PC-3 (cell line): ENCODE results near the gene ATP5ME. TPM values are rescaled to one million over a fixed set of nuclear protein-coding genes. Genes with fewer than 3 reads are reported as not detected.
A peak's percentile ranks its signal among the peaks of the same experiment; 100 is the strongest.

Experiments
- ATAC-seq: fragments of 200-7000 bp; cut with Tn5 transposase; 2 replicates; pipeline ENCODE4 v1.9.1; 2020; ENCODE audit warnings: mild to moderate bottlenecking, moderate library complexity
- BruUV-seq: library from RNA; stranded (reverse); fragments of 400-500 nt; replicated peaks from 2 replicates; lab custom pipeline; 2021; lab: Mats Ljungman, UMichigan
- CTCF ChIA-PET: fragments of 300-600 bp; sonication (Branson Sonifier 250); formaldehyde crosslinking; loops from one replicate; lab custom pipeline; 2022; ENCODE audit warnings: antibody characterized with exemption; lab: Charles Lee
- POLR2A ChIA-PET: fragments of 300-600 bp; sonication (Branson Sonifier 250); formaldehyde crosslinking; loops from one replicate; lab custom pipeline; 2022; ENCODE audit warnings: antibody characterized with exemption; ENCODE audit not compliant: unreplicated experiment; lab: Charles Lee
- DNase-seq: peaks from one replicate; pipeline ENCODE4 v3.0.0-alpha.2; 2015
- H2AFZ ChIP-seq: fragments of 300-600 bp; sonication (generic); 2 replicates; pipeline ENCODE4 v1.6.0; 2016; ENCODE audit warnings: antibody characterized with exemption, low read length
- H3F3A ChIP-seq: fragments of 300-600 bp; sonication (generic); one replicate; pipeline ENCODE4 v1.6.0; 2017; ENCODE audit warnings: antibody characterized with exemption, low read length, control low read depth, mild to moderate bottlenecking; ENCODE audit not compliant: unreplicated experiment
- H3K27ac ChIP-seq: fragments of 300-600 bp; sonication (generic); 2 replicates; pipeline ENCODE4 v1.5.1; 2016; ENCODE audit warnings: mild to moderate bottlenecking, low read length
- H3K27me3 ChIP-seq: fragments of 300-600 bp; sonication (generic); 2 replicates; pipeline ENCODE4 v1.6.1; 2016; ENCODE audit warnings: low read length, mixed read lengths
- H3K36me3 ChIP-seq: fragments of 300-600 bp; sonication (generic); 2 replicates; pipeline ENCODE4 v1.6.1; 2016; ENCODE audit warnings: low read depth, mixed run types, low read length, mixed read lengths
- H3K4me1 ChIP-seq: fragments of 300-600 bp; sonication (generic); 2 replicates; pipeline ENCODE4 v1.5.1; 2016; ENCODE audit warnings: low read length; ENCODE audit not compliant: insufficient read depth
- H3K4me2 ChIP-seq: fragments of 300-600 bp; sonication (generic); 2 replicates; pipeline ENCODE4 v1.6.0; 2016; ENCODE audit warnings: low read length
- H3K4me3 ChIP-seq: fragments of 300-600 bp; sonication (generic); 2 replicates; pipeline ENCODE4 v1.5.1; 2016; ENCODE audit warnings: mild to moderate bottlenecking, low read length, mixed read lengths
- H3K79me2 ChIP-seq: fragments of 300-600 bp; sonication (generic); 2 replicates; pipeline ENCODE4 v1.6.1; 2017; ENCODE audit warnings: low read length, mixed read lengths
- H3K9ac ChIP-seq: fragments of 300-600 bp; sonication (generic); 2 replicates; pipeline ENCODE4 v1.6.0; 2016; ENCODE audit warnings: mild to moderate bottlenecking, low read length
- H3K9me2 ChIP-seq: fragments of 300-600 bp; sonication (generic); replicated peaks from 2 replicates; pipeline ENCODE4 v1.6.1; 2016; ENCODE audit warnings: mixed run types, low read length, mixed read lengths
- H3K9me3 ChIP-seq: fragments of 300-600 bp; sonication (generic); 2 replicates; pipeline ENCODE4 v1.6.1; 2016; ENCODE audit warnings: low read length, mixed read lengths
- H4K20me1 ChIP-seq: fragments of 300-600 bp; sonication (generic); 2 replicates; pipeline ENCODE4 v1.6.1; 2016; ENCODE audit warnings: low read length, mixed read lengths
- CTCF ChIP-seq: fragments of 300-600 bp; sonication (generic); conservative IDR thresholded peaks from 2 replicates; pipeline ENCODE4 v1.5.1; 2017; ENCODE audit warnings: antibody characterized with exemption, low read depth, mild to moderate bottlenecking, low read length
- EZH2 ChIP-seq: fragments of 300-600 bp; sonication (generic); IDR thresholded peaks from one replicate; pipeline ENCODE4 v1.6.1; 2017; ENCODE audit warnings: antibody characterized with exemption, mild to moderate bottlenecking, low read length; ENCODE audit not compliant: unreplicated experiment
- EZH2phosphoT487 ChIP-seq: fragments of 300-600 bp; sonication (generic); IDR thresholded peaks from 2 replicates; pipeline ENCODE4 v1.6.1; 2018; ENCODE audit warnings: mild to moderate bottlenecking, antibody characterized with exemption, low read length, borderline replicate concordance
- intact Hi-C: fragments of 100-400 bp; cut with micrococcal nuclease; formaldehyde crosslinking; loops from 2 replicates; pipeline ENCODE4 v1.9.0; 2023
- total RNA-seq: library from RNA; depleted of rRNA; stranded (reverse); fragments of >200 nt; gene quantifications from 2 replicates; pipeline ENCODE4 v1.2.3, GENCODE V29; 2014

The ATP5ME gene
- total RNA-seq, 1 experiment from 2014 or later, result 579 TPM

GRCh38 chr4:680928-681645, 7.0 kb upstream of the ATP5ME start:
- peak overlapping the region; percentile 60 for H3K9ac ChIP-seq
- no TSS peak for BruUV-seq
- no peaks in the 10 kb centered on the region for H4K20me1 ChIP-seq
- peak overlapping the region; percentile 62 for H3K4me3 ChIP-seq
- no peaks in the 10 kb centered on the region for H3K9me3 ChIP-seq
- no peaks in the 10 kb centered on the region for H3K9me2 ChIP-seq
- no peaks in the 10 kb centered on the region for H3K36me3 ChIP-seq
- no peak overlapping the region for H3K27ac ChIP-seq
- TF ChIP-seq EZH2phosphoT487, result no peak
- TF ChIP-seq CTCF, result no peak
- no peak for TF ChIP-seq EZH2
- peaks cover 19% of the 10 kb centered on the region; the same call in 1 of the 2 replicates for H3K4me1 ChIP-seq
- H2AFZ ChIP-seq, result peak overlapping the region; percentile 66
- no peaks in the 10 kb centered on the region for H3K79me2 ChIP-seq
- peak overlapping the region; percentile 84 for H3K4me2 ChIP-seq
- ChIA-PET CTCF (no interaction called here), POLR2A (no interaction called here)
- DNase-seq, result peak; percentile 52
- no peaks in the 10 kb centered on the region for H3F3A ChIP-seq
- intact Hi-C loops, result no loop called here
- H3K27me3 ChIP-seq, result no peaks in the 10 kb centered on the region
- ATAC-seq, result peak; percentile 51

- H3K4me2 ChIP-seq, result peak overlapping the region; percentile 84
- ATAC-seq (no peak), DNase-seq (peak; percentile 8)
- H3K9me3 ChIP-seq, result no peaks in the 10 kb centered on the region
- POLR2A ChIA-PET, result no interaction called here
- H3K9me2 ChIP-seq, result no peaks in the 10 kb centered on the region
- H3K79me2 ChIP-seq, result no peaks in the 10 kb centered on the region
- H3K27me3 ChIP-seq, result no peaks in the 10 kb centered on the region
- H3K9ac ChIP-seq, result peak overlapping the region; percentile 60
- no peak overlapping the region for H3K27ac ChIP-seq
- BruUV-seq, result TSS peak; percentile 37
- intact Hi-C loops, result no loop called here
- peaks cover 20% of the 10 kb centered on the region; the same call in 1 of the 2 replicates for H3K4me1 ChIP-seq
- CTCF ChIA-PET, result no interaction called here
- H3K4me3 ChIP-seq, result peak overlapping the region; percentile 62
- no peaks in the 10 kb centered on the region for H3K36me3 ChIP-seq
- no peaks in the 10 kb centered on the region for H4K20me1 ChIP-seq
- TF ChIP-seq EZH2phosphoT487, result no peak
- no peak for TF ChIP-seq CTCF
- no peaks in the 10 kb centered on the region for H3F3A ChIP-seq
- peak overlapping the region; percentile 66 for H2AFZ ChIP-seq
Observed at GRCh38 chr4:680551-680927, 6.5 kb upstream of the ATP5ME start.

- Histone ChIP-seq H3K4me3 (no peak overlapping the region), H4K20me1 (no peaks in the 10 kb centered on the region), H3K9me3 (no peaks in the 10 kb centered on the region), H2AFZ (no peak overlapping the region), H3K27ac (no peak overlapping the region), H3K79me2 (peaks cover 4% of the 10 kb centered on the region), H3K9me2 (no peaks in the 10 kb centered on the region), H3K36me3 (no peaks in the 10 kb centered on the region), H3K9ac (no peak overlapping the region), H3K27me3 (no peaks in the 10 kb centered on the region), H3F3A (no peaks in the 10 kb centered on the region), H3K4me1 (peaks cover 24% of the 10 kb centered on the region), H3K4me2 (peak overlapping the region; percentile 84; the same call in 1 of the 2 replicates)
- intact Hi-C loops, result no loop called here
- CTCF ChIA-PET, result no interaction called here
- ATAC-seq (no peak), DNase-seq (no peak)
- POLR2A ChIA-PET, result no interaction called here
- BruUV-seq, result no TSS peak
- TF ChIP-seq CTCF, result no peak
- no peak for TF ChIP-seq EZH2
- TF ChIP-seq EZH2phosphoT487, result no peak
Observed at GRCh38 chr4:680091-680490, 6.0 kb upstream of the ATP5ME start.
